B cell (primary cell): ENCODE results near the gene SLC39A1. TPM values are rescaled to one million over a fixed set of nuclear protein-coding genes. Genes with fewer than 3 reads are reported as not detected.

Source experiments
- ATAC-seq: fragments of 200-7000 bp; cut with Tn5 transposase; one replicate; pipeline ENCODE4 v1.10.0; 2021; ENCODE audit warnings: low read depth, mild to moderate bottlenecking, moderate number of reproducible peaks, moderate library complexity
- CTCF ChIA-PET: fragments of 350-600 bp; sonication (Branson Sonifier 250); formaldehyde crosslinking; loops from one replicate; lab custom pipeline; 2021; ENCODE audit warnings: antibody characterized with exemption, inconsistent platforms; lab: Charles Lee
- POLR2A ChIA-PET: fragments of 350-600 bp; sonication (Branson Sonifier 250); formaldehyde crosslinking; loops from one replicate; lab custom pipeline; 2021; ENCODE audit warnings: antibody characterized with exemption; lab: Charles Lee
- DNase-seq: peaks from one replicate; pipeline ENCODE4 v3.0.0; 2013
- H2AFZ ChIP-seq: 2 replicates; pipeline ENCODE4 v1.6.1; 2012; ENCODE audit warnings: mild to moderate bottlenecking, low read depth, low read length; ENCODE audit not compliant: insufficient read depth, poor library complexity, severe bottlenecking
- H3K27ac ChIP-seq, 2 donors: 1 replicate in 1 of 2; 2 replicates in 1 of 2; pipeline ENCODE4 v1.5.1; 2012 to 2013; ENCODE audit warnings: low read length in 2 of 2, mild to moderate bottlenecking in 2 of 2, moderate library complexity in 1 of 2
- H3K27me3 ChIP-seq, 4 experiments: fragments of 200-600 bp in 1 of 4; sonication (generic) in 1 of 4; replicated peaks in 1 of 4; 1 replicate in 2 of 4; 2 replicates in 2 of 4; pipeline versions ENCODE4 v1.6.1 to v1.7.0; 2013 to 2016; ENCODE audit warnings: low read length in 3 of 4, mild to moderate bottlenecking in 2 of 4, mixed read lengths in 1 of 4, moderate library complexity in 1 of 4; ENCODE audit not compliant: insufficient read depth in 4 of 4, control insufficient read depth in 3 of 4; ENCODE audit errors: control extremely low read depth in 1 of 4
- H3K36me3 ChIP-seq, 2 experiments: replicated peaks in 1 of 2; 1 replicate in 1 of 2; 2 replicates in 1 of 2; pipeline versions ENCODE4 v1.6.1 to v1.7.1; 2013; ENCODE audit warnings: low read length in 1 of 2; ENCODE audit not compliant: insufficient read depth in 2 of 2, control insufficient read depth in 1 of 2; ENCODE audit errors: control extremely low read depth in 1 of 2, extremely low read depth in 1 of 2
- H3K4me1 ChIP-seq, 2 donors: fragments of 200-600 bp in 1 of 2; sonication (generic) in 1 of 2; 1 replicate in 1 of 2; 2 replicates in 1 of 2; pipeline versions ENCODE4 v1.5.1 to v1.6.1; 2013 to 2017; ENCODE audit warnings: low read length in 2 of 2; ENCODE audit not compliant: control insufficient read depth in 2 of 2, insufficient read depth in 2 of 2
- H3K4me2 ChIP-seq: replicated peaks from 2 replicates; pipeline ENCODE3; 2012; ENCODE audit warnings: mild to moderate bottlenecking, low read depth, low read length; ENCODE audit not compliant: poor library complexity, severe bottlenecking
- H3K4me3 ChIP-seq, 5 experiments: fragments of 200-600 bp in 1 of 5; sonication (generic) in 1 of 5; 1 replicate in 3 of 5; 2 replicates in 2 of 5; pipeline versions ENCODE4 v1.5.1 to v1.7.0; 2011 to 2016; ENCODE audit warnings: low read length in 4 of 5, mild to moderate bottlenecking in 4 of 5, low read depth in 2 of 5, control low read depth in 1 of 5, moderate library complexity in 1 of 5; ENCODE audit not compliant: insufficient read depth in 1 of 5; ENCODE audit errors: control extremely low read depth in 1 of 5, extremely low read depth in 1 of 5
- H3K79me2 ChIP-seq: fragments of 200-600 bp; sonication (generic); one replicate; pipeline ENCODE4 v1.6.0; 2016; ENCODE audit warnings: low read length; ENCODE audit not compliant: control insufficient read depth, insufficient read depth
- H3K9ac ChIP-seq: fragments of 200-600 bp; sonication (generic); 2 replicates; pipeline ENCODE4 v1.6.1; 2017; ENCODE audit warnings: mild to moderate bottlenecking, low read length, moderate library complexity
- H3K9me3 ChIP-seq, 3 donors: one replicate each; pipeline versions ENCODE4 v1.6.1 to v1.7.1; 2013; ENCODE audit warnings: low read length in 2 of 3; ENCODE audit not compliant: control insufficient read depth in 2 of 3, insufficient read depth in 1 of 3; ENCODE audit errors: control extremely low read depth in 1 of 3
- H4K20me1 ChIP-seq: 2 replicates; pipeline ENCODE4 v1.6.0; 2012; ENCODE audit warnings: mild to moderate bottlenecking, low read length; ENCODE audit not compliant: insufficient read depth, control insufficient read depth, poor library complexity, severe bottlenecking
- H3K27ac Mint-ChIP-seq: one replicate; pipeline ENCODE4 v1.8.0; 2021; ENCODE audit warnings: mixed read lengths
- H3K27me3 Mint-ChIP-seq: one replicate; pipeline ENCODE4 v1.8.0; 2021; ENCODE audit warnings: mixed read lengths
- H3K4me1 Mint-ChIP-seq: one replicate; pipeline ENCODE4 v1.8.0; 2021; ENCODE audit warnings: mixed read lengths
- H3K4me3 Mint-ChIP-seq: one replicate; pipeline ENCODE4 v1.8.0; 2021; ENCODE audit warnings: mixed read lengths
- H3K9me3 Mint-ChIP-seq: one replicate; pipeline ENCODE4 v1.8.0; 2022; ENCODE audit warnings: mixed read lengths; ENCODE audit not compliant: insufficient read depth
- EZH2 ChIP-seq: IDR thresholded peaks from 2 replicates; pipeline ENCODE4 v1.6.1; 2012; ENCODE audit warnings: borderline replicate concordance, low read depth, mild to moderate bottlenecking, moderate library complexity, low read length; ENCODE audit not compliant: insufficient read depth, poor library complexity, severe bottlenecking
- WGBS: methylation state at CpG from one replicate; pipeline ENCODE4 v1.1.5; 2013; ENCODE audit warnings: missing lambda C conversion rate; ENCODE audit not compliant: insufficient coverage; 5-methylcytosine and 5-hydroxymethylcytosine counted together
- intact Hi-C: fragments of 100-400 bp; cut with micrococcal nuclease; formaldehyde crosslinking; loops from one replicate; pipeline ENCODE4 v1.10.0; 2022
- polyA plus RNA-seq: library from polyadenylated mRNA; depleted of rRNA; stranded (reverse); fragments of >200 nt; gene quantifications from 2 replicates; pipeline ENCODE4 v1.2.3, GENCODE V29; 2012
- total RNA-seq, 2 donors: library from RNA; stranded (reverse); fragments of 120-200 nt in 1 of 2; gene quantifications; 1 replicate in 1 of 2; 2 replicates in 1 of 2; pipeline versions ENCODE4 v1.2.3 to v1.2.4, GENCODE V29; 2013 to 2022
- TF ChIP-seq, protein P1 (sequence below): fragments of 200-600 bp; IDR thresholded peaks from one replicate; pipeline ENCODE4 v1.8.0; 2022; ENCODE audit warnings: antibody characterized with exemption, mild to moderate bottlenecking

SLC39A1 gene
- total and polyA plus RNA-seq, 2 donors (not counting 1 experiment from before 2014, with no cell fraction given) = 19.3 to 28.1 TPM

DNA sequence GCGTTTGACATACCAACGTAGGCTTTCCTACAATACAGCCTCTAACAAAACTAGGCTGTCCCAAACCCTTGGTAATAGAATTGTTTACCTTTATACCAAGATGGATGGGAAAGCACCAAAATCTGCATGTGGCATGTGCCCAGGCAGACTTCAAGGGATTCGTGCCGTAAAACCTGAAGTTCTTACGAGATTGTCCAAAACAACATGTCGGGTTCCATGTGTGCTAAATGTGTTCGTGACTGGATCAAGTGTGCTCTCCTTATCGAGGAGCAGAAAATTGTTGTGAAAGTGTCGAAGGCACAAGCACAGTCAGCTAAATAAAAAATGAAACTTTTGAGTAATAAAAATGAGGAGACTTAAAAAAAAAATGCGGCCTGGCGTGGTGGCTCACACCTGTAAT is 32.3 kb upstream of the SLC39A1 start:
- Histone ChIP-seq H3K9ac (no peak overlapping the region), H3K79me2 (peaks cover 24% of the 10 kb centered on the region), H2AFZ (no peak overlapping the region), H3K27me3 (no peaks in the 10 kb centered on the region), H3K4me2 (no peak overlapping the region), H3K4me1 (peaks cover 20 to 21% of the 10 kb centered on the region in 2 donors), H4K20me1 (no peaks in the 10 kb centered on the region), H3K4me3 (no peak overlapping the region), H3K36me3 (peaks cover 14 to 35% of the 10 kb centered on the region in 2 experiments), H3K27ac (no peak overlapping the region), H3K9me3 (no peaks in the 10 kb centered on the region)
- H3K4me3 Mint-ChIP-seq = no peak overlapping the region
- ChIA-PET CTCF (interaction anchor here (0.9 kb wide), 1 partner anchor 276 kb away, joined by 3 read pairs; no protein-coding TSS in a partner anchor), POLR2A (interaction anchor here (0.6 to 0.8 kb wide), 2 partner anchors 100 to 205 kb away, joined by 3 to 4 read pairs; no protein-coding TSS in a partner anchor)
- TF ChIP-seq, protein P1, sequence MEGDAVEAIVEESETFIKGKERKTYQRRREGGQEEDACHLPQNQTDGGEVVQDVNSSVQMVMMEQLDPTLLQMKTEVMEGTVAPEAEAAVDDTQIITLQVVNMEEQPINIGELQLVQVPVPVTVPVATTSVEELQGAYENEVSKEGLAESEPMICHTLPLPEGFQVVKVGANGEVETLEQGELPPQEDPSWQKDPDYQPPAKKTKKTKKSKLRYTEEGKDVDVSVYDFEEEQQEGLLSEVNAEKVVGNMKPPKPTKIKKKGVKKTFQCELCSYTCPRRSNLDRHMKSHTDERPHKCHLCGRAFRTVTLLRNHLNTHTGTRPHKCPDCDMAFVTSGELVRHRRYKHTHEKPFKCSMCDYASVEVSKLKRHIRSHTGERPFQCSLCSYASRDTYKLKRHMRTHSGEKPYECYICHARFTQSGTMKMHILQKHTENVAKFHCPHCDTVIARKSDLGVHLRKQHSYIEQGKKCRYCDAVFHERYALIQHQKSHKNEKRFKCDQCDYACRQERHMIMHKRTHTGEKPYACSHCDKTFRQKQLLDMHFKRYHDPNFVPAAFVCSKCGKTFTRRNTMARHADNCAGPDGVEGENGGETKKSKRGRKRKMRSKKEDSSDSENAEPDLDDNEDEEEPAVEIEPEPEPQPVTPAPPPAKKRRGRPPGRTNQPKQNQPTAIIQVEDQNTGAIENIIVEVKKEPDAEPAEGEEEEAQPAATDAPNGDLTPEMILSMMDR = no peak
- TF ChIP-seq EZH2 = no peak
- no peak for DNase-seq
- ATAC-seq = no peak
- no peaks in the 10 kb centered on the region for H3K9me3 Mint-ChIP-seq
- 98% methylated on average over 9 of the region's 11 CpGs for WGBS
- H3K27me3 Mint-ChIP-seq = no peaks in the 10 kb centered on the region
- intact Hi-C loops = no loop called here
- peaks cover 18% of the 10 kb centered on the region for H3K4me1 Mint-ChIP-seq
- no peak overlapping the region for H3K27ac Mint-ChIP-seq

DNA sequence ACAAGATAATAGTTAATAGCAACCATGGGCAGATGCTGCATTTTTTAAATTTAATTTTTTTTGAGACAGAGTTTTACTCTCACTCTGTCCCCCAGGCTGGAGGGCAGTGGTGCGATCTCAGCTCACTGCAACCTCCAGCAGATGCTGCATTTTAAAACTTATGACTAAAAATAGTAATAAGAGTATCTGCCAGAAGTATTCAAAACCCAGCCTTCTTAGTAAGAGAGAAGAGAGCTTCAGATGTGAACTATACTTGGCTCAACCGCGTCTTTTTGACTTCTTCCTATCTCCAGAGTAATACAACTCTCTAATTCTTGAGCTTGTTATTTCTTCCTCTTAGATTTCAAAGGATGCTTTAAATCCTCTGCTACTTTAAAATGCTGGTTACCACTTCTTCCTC is 31.9 kb upstream of the SLC39A1 start:
- Mint-ChIP-seq H3K27ac (no peak overlapping the region), H3K4me1 (peaks cover 22% of the 10 kb centered on the region), H3K27me3 (no peaks in the 10 kb centered on the region), H3K9me3 (no peaks in the 10 kb centered on the region), H3K4me3 (no peak overlapping the region)
- peaks cover 25% of the 10 kb centered on the region for H3K79me2 ChIP-seq
- POLR2A ChIA-PET = interaction anchor here (0.6 to 0.8 kb wide), 2 partner anchors 99 to 205 kb away, joined by 3 to 4 read pairs; no protein-coding TSS in a partner anchor
- H3K4me3 ChIP-seq = no peak overlapping the region
- peaks cover 21 to 24% of the 10 kb centered on the region in 2 donors for H3K4me1 ChIP-seq
- CTCF ChIA-PET = interaction anchor here (0.9 kb wide), 1 partner anchor 277 kb away, joined by 3 read pairs; no protein-coding TSS in a partner anchor
- H3K27ac ChIP-seq = no peak overlapping the region
- H3K9ac ChIP-seq = no peak overlapping the region
- no peak for ATAC-seq
- no peaks in the 10 kb centered on the region for H3K27me3 ChIP-seq
- no peak overlapping the region for H3K4me2 ChIP-seq
- TF ChIP-seq, protein P1 = no peak
- TF ChIP-seq EZH2 = no peak
- H3K36me3 ChIP-seq = peaks cover 14 to 35% of the 10 kb centered on the region in 2 experiments
- H4K20me1 ChIP-seq = no peaks in the 10 kb centered on the region
- no CpG with 5 or more reads among the region's 3 CpGs for WGBS
- DNase-seq = no peak
- H2AFZ ChIP-seq = no peak overlapping the region
- no peaks in the 10 kb centered on the region for H3K9me3 ChIP-seq
- intact Hi-C loops = no loop called here
